ENCODE measurements around the gene C4orf51.

The C4orf51 gene

GRCh38 chr4:145760176-145760575 is 80.2 kb downstream of the C4orf51 start:
- no peak for DNase-seq

- DNase-seq: no peak
Observed at GRCh38 chr4:145760961-145761929, 81.3 kb downstream of the C4orf51 start.

- DNase-seq: no peak
Observed at GRCh38 chr4:145762719-145763118, 82.8 kb downstream of the C4orf51 start.

GRCh38 chr4:145763399-145763798 is 83.5 kb downstream of the C4orf51 start:
- DNase-seq: no peak

- no peak for DNase-seq
Observed at GRCh38 chr4:145766273-145766672, 86.3 kb downstream of the C4orf51 start.

GRCh38 chr4:145769450-145770037 is 89.6 kb downstream of the C4orf51 start:
- DNase-seq: no peak

GRCh38 chr4:145770124-145770523 is 90.2 kb downstream of the C4orf51 start:
- DNase-seq: no peak

- DNase-seq: no peak
Observed at GRCh38 chr4:145772347-145772746, 92.4 kb downstream of the C4orf51 start.

- no peak for DNase-seq
Observed at GRCh38 chr4:145773581-145774234, 93.8 kb downstream of the C4orf51 start.

GRCh38 chr4:145774473-145774872 is 94.5 kb downstream of the C4orf51 start:
- no peak for DNase-seq

- DNase-seq: no peak
Observed at GRCh38 chr4:145775406-145775805, 95.5 kb downstream of the C4orf51 start.

GRCh38 chr4:145776208-145776607 is 96.3 kb downstream of the C4orf51 start:
- DNase-seq: no peak

- no peak for DNase-seq
Observed at GRCh38 chr4:145779319-145779801, 99.4 kb downstream of the C4orf51 start.

- DNase-seq: no peak
Observed at GRCh38 chr4:145781351-145781750, 101.4 kb downstream of the C4orf51 start.

Data from NCI-H446 treated with DMSO at 0.1 percent for 48 hours (cell line).